ENCODE measurements around the gene ATP10A. TPM values are rescaled to one million over a fixed set of nuclear protein-coding genes. Genes with fewer than 3 reads are reported as not detected.
A peak's percentile ranks its signal among the peaks of the same experiment; 100 is the strongest.
"Not testable (repeated sequence)": the region's sequence is repeated elsewhere in the genome, so short reads cannot be mapped to it uniquely, and the experiment has no call there.

Gene ATP10A
- total and polyA plus RNA-seq, 8 donors = 1.5 to 15.2 (median 3.2) TPM

DNA sequence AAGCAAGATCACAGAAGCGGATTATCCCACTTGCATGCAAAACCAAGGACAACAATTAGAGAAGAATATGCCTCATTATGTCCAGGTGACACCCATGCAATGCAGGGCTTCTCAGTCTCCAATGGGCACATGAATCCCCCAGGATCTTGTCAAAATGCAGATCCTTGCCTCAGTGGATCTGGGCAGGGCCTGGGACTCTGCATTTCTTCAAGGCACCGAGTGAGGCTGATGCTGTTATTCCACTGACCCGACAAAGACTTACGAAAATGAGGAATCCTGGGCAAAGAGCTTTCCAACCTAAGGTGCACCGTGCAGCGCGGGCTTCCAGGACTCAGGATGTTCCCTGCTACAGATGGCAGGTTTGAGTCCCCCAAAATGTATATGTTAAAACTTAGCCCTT, 99.2 kb downstream of the ATP10A start:
- no peak overlapping the region for H3K27ac ChIP-seq
- peak in 1 of 2 donors; percentile 16 for DNase-seq
- peaks cover 0 to 22% (median 7%) of the 10 kb centered on the region in 4 donors for H3K36me3 ChIP-seq
- H3K27me3 ChIP-seq = no peaks in the 10 kb centered on the region
- H3K4me1 ChIP-seq = peaks cover 0 to 7% (median 0%) of the 10 kb centered on the region in 4 donors
- WGBS, 5 donors = 95 to 97% (median 97%) methylated on average over 6 to 7 of the region's 7 CpGs
- no peak for TF ChIP-seq POLR2AphosphoS5 (IDR thresholded peaks at IDR 0.05)
- TF ChIP-seq, protein P1, sequence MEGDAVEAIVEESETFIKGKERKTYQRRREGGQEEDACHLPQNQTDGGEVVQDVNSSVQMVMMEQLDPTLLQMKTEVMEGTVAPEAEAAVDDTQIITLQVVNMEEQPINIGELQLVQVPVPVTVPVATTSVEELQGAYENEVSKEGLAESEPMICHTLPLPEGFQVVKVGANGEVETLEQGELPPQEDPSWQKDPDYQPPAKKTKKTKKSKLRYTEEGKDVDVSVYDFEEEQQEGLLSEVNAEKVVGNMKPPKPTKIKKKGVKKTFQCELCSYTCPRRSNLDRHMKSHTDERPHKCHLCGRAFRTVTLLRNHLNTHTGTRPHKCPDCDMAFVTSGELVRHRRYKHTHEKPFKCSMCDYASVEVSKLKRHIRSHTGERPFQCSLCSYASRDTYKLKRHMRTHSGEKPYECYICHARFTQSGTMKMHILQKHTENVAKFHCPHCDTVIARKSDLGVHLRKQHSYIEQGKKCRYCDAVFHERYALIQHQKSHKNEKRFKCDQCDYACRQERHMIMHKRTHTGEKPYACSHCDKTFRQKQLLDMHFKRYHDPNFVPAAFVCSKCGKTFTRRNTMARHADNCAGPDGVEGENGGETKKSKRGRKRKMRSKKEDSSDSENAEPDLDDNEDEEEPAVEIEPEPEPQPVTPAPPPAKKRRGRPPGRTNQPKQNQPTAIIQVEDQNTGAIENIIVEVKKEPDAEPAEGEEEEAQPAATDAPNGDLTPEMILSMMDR (IDR thresholded peaks at IDR 0.05) = no peak
- TF ChIP-seq POLR2A (IDR thresholded peaks at IDR 0.05) = no peak
- TF ChIP-seq EP300 (IDR thresholded peaks at IDR 0.05) = no peak
- H3K4me3 ChIP-seq = no peak overlapping the region
- intact Hi-C loops (cut with DNase I; ENCODE audit: low total_unique reads) = no loop called here
- H3K9me3 ChIP-seq = no peaks in the 10 kb centered on the region

DNA sequence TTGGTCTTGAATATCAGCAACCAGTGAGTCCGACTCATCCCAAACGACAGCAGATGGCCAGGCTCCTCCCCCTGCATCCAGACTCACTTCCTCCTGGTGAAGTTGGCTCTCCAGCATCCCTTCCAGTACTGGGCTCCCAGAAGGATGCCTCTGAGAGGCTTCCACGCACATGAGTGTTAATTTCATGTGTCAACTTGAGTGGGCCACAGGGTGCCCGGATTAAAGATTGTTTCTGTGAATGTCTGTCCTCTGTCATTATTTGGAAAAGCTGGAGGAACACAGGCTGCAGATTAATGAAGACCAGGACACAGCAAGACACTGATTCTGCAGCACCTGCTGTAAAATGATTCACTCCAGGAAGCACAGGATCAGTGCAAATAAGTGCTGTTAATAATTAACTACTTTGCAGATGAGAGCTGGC, 99.8 kb downstream of the ATP10A start:
- no peaks in the 10 kb centered on the region for H3K9me3 ChIP-seq
- no peaks in the 10 kb centered on the region for H3K27me3 ChIP-seq
- DNase-seq = peak in 1 of 2 donors; percentile 14
- intact Hi-C loops (cut with DNase I; ENCODE audit: low total_unique reads) = no loop called here
- H3K4me3 ChIP-seq = no peak overlapping the region
- H3K36me3 ChIP-seq = peaks cover 0 to 22% (median 7%) of the 10 kb centered on the region in 4 donors
- no peak overlapping the region for H3K27ac ChIP-seq
- TF ChIP-seq, protein P1 (IDR thresholded peaks at IDR 0.05) = no peak
- TF ChIP-seq POLR2AphosphoS5 (IDR thresholded peaks at IDR 0.05) (no peak), EP300 (IDR thresholded peaks at IDR 0.05) (no peak), POLR2A (IDR thresholded peaks at IDR 0.05) (no peak)
- WGBS, 5 donors = 45 to 66% (median 48%) methylated on average over 4 of the region's 4 CpGs
- H3K4me1 ChIP-seq = peaks cover 0 to 7% (median 0%) of the 10 kb centered on the region in 4 donors

DNA sequence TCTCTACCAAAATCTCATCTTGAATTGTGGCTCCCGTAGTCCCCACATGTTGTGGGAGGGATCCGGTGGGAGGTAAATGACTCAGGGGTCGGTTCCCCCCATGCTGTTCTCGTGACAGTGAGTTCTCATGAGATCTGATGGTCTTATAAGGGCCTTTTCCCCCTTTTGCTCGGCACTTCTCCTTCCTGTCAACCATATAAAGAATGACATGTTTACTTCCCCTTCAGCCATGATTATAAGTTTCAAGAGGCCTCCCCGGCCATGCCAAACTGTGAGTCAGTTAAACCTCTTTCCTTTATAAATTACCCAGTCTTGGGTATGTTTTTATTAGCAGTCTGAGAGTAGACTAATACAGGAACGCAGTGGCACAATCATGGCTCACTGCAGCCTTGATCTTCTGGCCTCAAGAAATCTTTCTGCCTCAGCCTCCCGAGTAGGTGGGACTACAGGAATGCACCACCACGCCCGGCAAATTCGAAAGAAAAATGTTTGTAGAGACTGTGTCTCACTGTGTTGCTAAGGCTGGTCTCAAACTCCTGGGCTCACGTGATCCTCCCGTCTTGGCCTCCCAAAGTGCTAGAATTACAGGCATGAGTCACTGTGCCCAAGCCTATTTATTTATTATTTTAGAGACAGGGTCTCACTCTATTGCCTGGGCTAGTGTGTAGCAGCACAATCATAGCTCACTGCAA, 101.0 kb downstream of the ATP10A start:
- Histone ChIP-seq H3K9me3 (no peaks in the 10 kb centered on the region), H3K36me3 (peaks cover 0 to 14% (median 2%) of the 10 kb centered on the region in 4 donors), H3K27me3 (no peaks in the 10 kb centered on the region), H3K27ac (peak overlapping the region in 1 of 5 donors; percentile 29), H3K4me3 (no peak overlapping the region), H3K4me1 (peaks cover 0 to 7% (median 0%) of the 10 kb centered on the region in 4 donors)
- DNase-seq = peak in 1 of 2 donors; percentile 7
- intact Hi-C loops (cut with DNase I; ENCODE audit: low total_unique reads) = no loop called here
- TF ChIP-seq, protein P1 (IDR thresholded peaks at IDR 0.05) = no peak
- no peak for TF ChIP-seq POLR2A (IDR thresholded peaks at IDR 0.05)
- TF ChIP-seq POLR2AphosphoS5 (IDR thresholded peaks at IDR 0.05) = no peak
- TF ChIP-seq EP300 (IDR thresholded peaks at IDR 0.05) = no peak
- WGBS, 5 donors = 65 to 75% (median 71%) methylated on average over 13 of the region's 13 CpGs

DNA sequence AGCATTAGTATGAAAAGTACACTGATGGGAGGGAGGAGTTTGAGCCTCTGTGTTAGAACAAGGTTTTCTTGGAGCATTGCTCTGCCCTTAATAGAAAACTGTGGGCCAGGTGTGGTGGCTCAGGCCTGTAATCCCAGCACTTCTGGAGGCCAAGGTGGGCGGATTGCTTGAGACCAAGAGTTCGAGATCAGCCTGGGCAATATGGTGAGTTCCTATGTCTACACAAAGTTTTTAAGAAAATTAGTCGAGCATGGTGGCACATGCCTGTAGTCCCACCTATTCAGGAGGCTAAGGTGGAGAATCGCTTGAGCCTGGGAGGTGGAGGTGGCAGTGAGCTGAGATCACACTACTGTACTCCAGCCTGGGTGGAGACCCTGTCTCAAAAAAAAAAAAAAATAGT, 103.7 kb downstream of the ATP10A start:
- H3K9me3 ChIP-seq = no peaks in the 10 kb centered on the region
- H3K4me1 ChIP-seq = peaks cover 0 to 7% (median 0%) of the 10 kb centered on the region in 4 donors
- H3K27ac ChIP-seq = no peak overlapping the region
- no peak for DNase-seq
- TF ChIP-seq EP300 (IDR thresholded peaks at IDR 0.05) (no peak), POLR2A (IDR thresholded peaks at IDR 0.05) (no peak), POLR2AphosphoS5 (IDR thresholded peaks at IDR 0.05) (no peak)
- TF ChIP-seq, protein P1 (IDR thresholded peaks at IDR 0.05) = no peak
- no peak overlapping the region for H3K4me3 ChIP-seq
- WGBS, 5 donors = 90 to 94% (median 93%) methylated on average over 4 of the region's 4 CpGs
- intact Hi-C loops (cut with DNase I; ENCODE audit: low total_unique reads) = no loop called here
- H3K27me3 ChIP-seq = no peaks in the 10 kb centered on the region
- no peaks in the 10 kb centered on the region for H3K36me3 ChIP-seq

DNA sequence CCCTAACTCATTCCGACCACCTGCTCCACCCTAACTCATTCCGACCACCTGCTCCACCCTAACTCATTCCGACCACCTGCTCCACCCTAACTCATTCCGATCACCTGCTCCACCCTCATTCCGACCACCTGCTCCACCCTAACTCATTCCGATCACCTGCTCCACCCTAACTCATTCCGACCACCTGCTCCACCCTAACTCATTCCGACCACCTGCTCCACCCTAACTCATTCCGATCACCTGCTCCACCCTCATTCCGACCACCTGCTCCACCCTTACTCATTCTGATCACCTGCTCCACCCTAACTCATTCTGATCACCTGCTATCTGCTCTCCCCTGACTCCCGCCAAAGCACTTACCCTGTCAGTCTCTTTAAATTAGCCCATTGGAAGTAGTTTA, 104.5 kb downstream of the ATP10A start:
- H3K27ac ChIP-seq; H3K9me3 ChIP-seq; H3K27me3 ChIP-seq; H3K4me3 ChIP-seq; intact Hi-C loops (cut with DNase I; ENCODE audit: low total_unique reads); H3K4me1 ChIP-seq; DNase-seq; H3K36me3 ChIP-seq: not testable (repeated sequence)
- 88 to 92% (median 91%) methylated on average over 11 of the region's 11 CpGs for WGBS, 5 donors

Data from stomach (tissue), 9 donors.